HEK293 (cell line): Measurements from ENCODE around the gene CDC42EP5.

Source experiments
- EGR2 ChIP-seq: fragments of 450-650 bp; formaldehyde crosslinking; IDR thresholded peaks from 2 replicates; pipeline ENCODE4 v1.5.1; 2016; ENCODE audit warnings: low read depth, missing biosample characterization, missing genetic modification characterization
- KLF16 ChIP-seq: fragments of 450-650 bp; formaldehyde crosslinking; IDR thresholded peaks from 2 replicates; pipeline ENCODE4 v1.5.1; 2017; ENCODE audit warnings: missing biosample characterization, missing genetic modification characterization
- KLF9 ChIP-seq: fragments of 450-650 bp; formaldehyde crosslinking; IDR thresholded peaks from 2 replicates; pipeline ENCODE4 v1.5.1; 2016; ENCODE audit warnings: missing biosample characterization, missing genetic modification characterization, low read depth
- ZBTB8A ChIP-seq: fragments of 450-650 bp; formaldehyde crosslinking; IDR thresholded peaks from 2 replicates; pipeline ENCODE4 v1.5.1; 2016; ENCODE audit warnings: missing biosample characterization, missing genetic modification characterization
- ZNF23 ChIP-seq: fragments of 450-650 bp; formaldehyde crosslinking; IDR thresholded peaks from 2 replicates; pipeline ENCODE4 v1.5.1; 2016; ENCODE audit warnings: missing biosample characterization, missing genetic modification characterization, borderline replicate concordance
- ZNF473 ChIP-seq: fragments of 450-650 bp; formaldehyde crosslinking; IDR thresholded peaks from 2 replicates; pipeline ENCODE4 v1.5.1; 2017; ENCODE audit warnings: missing biosample characterization, missing genetic modification characterization
- ZNF558 ChIP-seq: fragments of 450-650 bp; formaldehyde crosslinking; IDR thresholded peaks from 2 replicates; pipeline ENCODE4 v1.5.1; 2016; ENCODE audit warnings: missing biosample characterization, missing genetic modification characterization
- ZNF660 ChIP-seq: fragments of 450-650 bp; IDR thresholded peaks from 2 replicates; pipeline ENCODE4 v1.5.1; 2018; ENCODE audit warnings: missing biosample characterization, mild to moderate bottlenecking, missing genetic modification characterization
- ZNF707 ChIP-seq: fragments of 450-650 bp; formaldehyde crosslinking; IDR thresholded peaks from 2 replicates; pipeline ENCODE4 v1.5.1; 2016; ENCODE audit warnings: missing biosample characterization, missing genetic modification characterization
- TF ChIP-seq, protein P1 (sequence below): fragments of 450-650 bp; formaldehyde crosslinking; IDR thresholded peaks from 2 replicates; pipeline ENCODE4 v1.5.1; 2016; ENCODE audit warnings: missing biosample characterization, missing genetic modification characterization
- TF ChIP-seq, protein P2 (sequence below): fragments of 450-650 bp; IDR thresholded peaks from 2 replicates; pipeline ENCODE4 v1.5.1; 2018; ENCODE audit warnings: missing biosample characterization, mild to moderate bottlenecking, missing genetic modification characterization
- TF ChIP-seq, protein P3 (sequence below): fragments of 450-650 bp; formaldehyde crosslinking; IDR thresholded peaks from 2 replicates; pipeline ENCODE4 v1.5.1; 2016; ENCODE audit warnings: missing biosample characterization, missing genetic modification characterization
- TF ChIP-seq, protein P4 (sequence below): fragments of 450-650 bp; formaldehyde crosslinking; IDR thresholded peaks from 2 replicates; pipeline ENCODE4 v1.5.1; 2016; ENCODE audit warnings: missing biosample characterization, missing genetic modification characterization

DNA sequence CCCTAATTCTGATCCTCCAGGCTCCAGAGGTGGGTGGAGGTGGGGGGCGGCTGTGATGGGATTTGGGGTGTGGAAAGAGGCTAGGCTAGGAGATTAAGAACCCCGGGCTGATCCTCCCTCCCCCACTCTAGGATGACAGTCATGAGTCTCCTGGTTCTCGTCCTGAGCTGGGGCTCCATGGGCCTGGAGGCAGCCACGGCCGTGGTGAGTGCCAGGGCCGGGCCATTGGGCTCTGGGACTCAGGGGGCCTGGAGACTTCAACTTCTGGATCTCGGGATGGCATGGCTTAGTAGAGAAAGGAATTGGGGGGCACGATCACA is 44.0 kb downstream of the CDC42EP5 start:
- TF ChIP-seq ZNF473 (no peak), KLF9 (tag by site-specific recombination) (no peak), EGR2 (tag by site-specific recombination) (no peak), ZNF660 (tag by site-specific recombination) (no peak), ZNF707 (tag by site-specific recombination) (no peak), KLF16 (tag by site-specific recombination) (no peak), ZNF23 (no peak), ZBTB8A (tag by site-specific recombination) (no peak), ZNF558 (tag by site-specific recombination) (no peak)
- TF ChIP-seq, protein P1, sequence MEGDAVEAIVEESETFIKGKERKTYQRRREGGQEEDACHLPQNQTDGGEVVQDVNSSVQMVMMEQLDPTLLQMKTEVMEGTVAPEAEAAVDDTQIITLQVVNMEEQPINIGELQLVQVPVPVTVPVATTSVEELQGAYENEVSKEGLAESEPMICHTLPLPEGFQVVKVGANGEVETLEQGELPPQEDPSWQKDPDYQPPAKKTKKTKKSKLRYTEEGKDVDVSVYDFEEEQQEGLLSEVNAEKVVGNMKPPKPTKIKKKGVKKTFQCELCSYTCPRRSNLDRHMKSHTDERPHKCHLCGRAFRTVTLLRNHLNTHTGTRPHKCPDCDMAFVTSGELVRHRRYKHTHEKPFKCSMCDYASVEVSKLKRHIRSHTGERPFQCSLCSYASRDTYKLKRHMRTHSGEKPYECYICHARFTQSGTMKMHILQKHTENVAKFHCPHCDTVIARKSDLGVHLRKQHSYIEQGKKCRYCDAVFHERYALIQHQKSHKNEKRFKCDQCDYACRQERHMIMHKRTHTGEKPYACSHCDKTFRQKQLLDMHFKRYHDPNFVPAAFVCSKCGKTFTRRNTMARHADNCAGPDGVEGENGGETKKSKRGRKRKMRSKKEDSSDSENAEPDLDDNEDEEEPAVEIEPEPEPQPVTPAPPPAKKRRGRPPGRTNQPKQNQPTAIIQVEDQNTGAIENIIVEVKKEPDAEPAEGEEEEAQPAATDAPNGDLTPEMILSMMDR (tag by site-specific recombination), result no peak
- TF ChIP-seq, protein P2, sequence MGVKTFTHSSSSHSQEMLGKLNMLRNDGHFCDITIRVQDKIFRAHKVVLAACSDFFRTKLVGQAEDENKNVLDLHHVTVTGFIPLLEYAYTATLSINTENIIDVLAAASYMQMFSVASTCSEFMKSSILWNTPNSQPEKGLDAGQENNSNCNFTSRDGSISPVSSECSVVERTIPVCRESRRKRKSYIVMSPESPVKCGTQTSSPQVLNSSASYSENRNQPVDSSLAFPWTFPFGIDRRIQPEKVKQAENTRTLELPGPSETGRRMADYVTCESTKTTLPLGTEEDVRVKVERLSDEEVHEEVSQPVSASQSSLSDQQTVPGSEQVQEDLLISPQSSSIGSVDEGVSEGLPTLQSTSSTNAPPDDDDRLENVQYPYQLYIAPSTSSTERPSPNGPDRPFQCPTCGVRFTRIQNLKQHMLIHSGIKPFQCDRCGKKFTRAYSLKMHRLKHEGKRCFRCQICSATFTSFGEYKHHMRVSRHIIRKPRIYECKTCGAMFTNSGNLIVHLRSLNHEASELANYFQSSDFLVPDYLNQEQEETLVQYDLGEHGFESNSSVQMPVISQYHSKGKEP (tag by site-specific recombination), result no peak
- TF ChIP-seq, protein P3, sequence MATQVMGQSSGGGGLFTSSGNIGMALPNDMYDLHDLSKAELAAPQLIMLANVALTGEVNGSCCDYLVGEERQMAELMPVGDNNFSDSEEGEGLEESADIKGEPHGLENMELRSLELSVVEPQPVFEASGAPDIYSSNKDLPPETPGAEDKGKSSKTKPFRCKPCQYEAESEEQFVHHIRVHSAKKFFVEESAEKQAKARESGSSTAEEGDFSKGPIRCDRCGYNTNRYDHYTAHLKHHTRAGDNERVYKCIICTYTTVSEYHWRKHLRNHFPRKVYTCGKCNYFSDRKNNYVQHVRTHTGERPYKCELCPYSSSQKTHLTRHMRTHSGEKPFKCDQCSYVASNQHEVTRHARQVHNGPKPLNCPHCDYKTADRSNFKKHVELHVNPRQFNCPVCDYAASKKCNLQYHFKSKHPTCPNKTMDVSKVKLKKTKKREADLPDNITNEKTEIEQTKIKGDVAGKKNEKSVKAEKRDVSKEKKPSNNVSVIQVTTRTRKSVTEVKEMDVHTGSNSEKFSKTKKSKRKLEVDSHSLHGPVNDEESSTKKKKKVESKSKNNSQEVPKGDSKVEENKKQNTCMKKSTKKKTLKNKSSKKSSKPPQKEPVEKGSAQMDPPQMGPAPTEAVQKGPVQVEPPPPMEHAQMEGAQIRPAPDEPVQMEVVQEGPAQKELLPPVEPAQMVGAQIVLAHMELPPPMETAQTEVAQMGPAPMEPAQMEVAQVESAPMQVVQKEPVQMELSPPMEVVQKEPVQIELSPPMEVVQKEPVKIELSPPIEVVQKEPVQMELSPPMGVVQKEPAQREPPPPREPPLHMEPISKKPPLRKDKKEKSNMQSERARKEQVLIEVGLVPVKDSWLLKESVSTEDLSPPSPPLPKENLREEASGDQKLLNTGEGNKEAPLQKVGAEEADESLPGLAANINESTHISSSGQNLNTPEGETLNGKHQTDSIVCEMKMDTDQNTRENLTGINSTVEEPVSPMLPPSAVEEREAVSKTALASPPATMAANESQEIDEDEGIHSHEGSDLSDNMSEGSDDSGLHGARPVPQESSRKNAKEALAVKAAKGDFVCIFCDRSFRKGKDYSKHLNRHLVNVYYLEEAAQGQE (tag by site-specific recombination), result no peak
- TF ChIP-seq, protein P4, sequence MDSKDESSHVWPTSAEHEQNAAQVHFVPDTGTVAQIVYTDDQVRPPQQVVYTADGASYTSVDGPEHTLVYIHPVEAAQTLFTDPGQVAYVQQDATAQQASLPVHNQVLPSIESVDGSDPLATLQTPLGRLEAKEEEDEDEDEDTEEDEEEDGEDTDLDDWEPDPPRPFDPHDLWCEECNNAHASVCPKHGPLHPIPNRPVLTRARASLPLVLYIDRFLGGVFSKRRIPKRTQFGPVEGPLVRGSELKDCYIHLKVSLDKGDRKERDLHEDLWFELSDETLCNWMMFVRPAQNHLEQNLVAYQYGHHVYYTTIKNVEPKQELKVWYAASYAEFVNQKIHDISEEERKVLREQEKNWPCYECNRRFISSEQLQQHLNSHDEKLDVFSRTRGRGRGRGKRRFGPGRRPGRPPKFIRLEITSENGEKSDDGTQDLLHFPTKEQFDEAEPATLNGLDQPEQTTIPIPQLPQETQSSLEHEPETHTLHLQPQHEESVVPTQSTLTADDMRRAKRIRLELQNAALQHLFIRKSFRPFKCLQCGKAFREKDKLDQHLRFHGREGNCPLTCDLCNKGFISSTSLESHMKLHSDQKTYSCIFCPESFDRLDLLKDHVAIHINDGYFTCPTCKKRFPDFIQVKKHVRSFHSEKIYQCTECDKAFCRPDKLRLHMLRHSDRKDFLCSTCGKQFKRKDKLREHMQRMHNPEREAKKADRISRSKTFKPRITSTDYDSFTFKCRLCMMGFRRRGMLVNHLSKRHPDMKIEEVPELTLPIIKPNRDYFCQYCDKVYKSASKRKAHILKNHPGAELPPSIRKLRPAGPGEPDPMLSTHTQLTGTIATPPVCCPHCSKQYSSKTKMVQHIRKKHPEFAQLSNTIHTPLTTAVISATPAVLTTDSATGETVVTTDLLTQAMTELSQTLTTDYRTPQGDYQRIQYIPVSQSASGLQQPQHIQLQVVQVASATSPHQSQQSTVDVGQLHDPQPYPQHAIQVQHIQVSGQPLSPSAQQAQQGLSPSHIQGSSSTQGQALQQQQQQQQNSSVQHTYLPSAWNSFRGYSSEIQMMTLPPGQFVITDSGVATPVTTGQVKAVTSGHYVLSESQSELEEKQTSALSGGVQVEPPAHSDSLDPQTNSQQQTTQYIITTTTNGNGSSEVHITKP, result no peak
